HL-60 (cell line): Measurements from ENCODE around the gene ERCC2.

ENCODE experiments used
- GABPA ChIP-seq: IDR thresholded peaks from 2 replicates; pipeline ENCODE4 v1.6.1; 2012; ENCODE audit warnings: low read depth
- POLR2AphosphoS5 ChIP-seq: IDR thresholded peaks from 2 replicates; pipeline ENCODE4 v1.6.1; 2012; ENCODE audit warnings: low read depth
- REST ChIP-seq: IDR thresholded peaks from 2 replicates; pipeline ENCODE4 v1.6.1; 2012; ENCODE audit warnings: low read depth; ENCODE audit not compliant: insufficient replicate concordance
- TF ChIP-seq, protein P1 (sequence below): IDR thresholded peaks from one replicate; pipeline ENCODE4 v1.5.1; 2011; ENCODE audit warnings: low read length, control low read depth, inconsistent platforms; ENCODE audit not compliant: insufficient read depth

- TF ChIP-seq, protein P1, sequence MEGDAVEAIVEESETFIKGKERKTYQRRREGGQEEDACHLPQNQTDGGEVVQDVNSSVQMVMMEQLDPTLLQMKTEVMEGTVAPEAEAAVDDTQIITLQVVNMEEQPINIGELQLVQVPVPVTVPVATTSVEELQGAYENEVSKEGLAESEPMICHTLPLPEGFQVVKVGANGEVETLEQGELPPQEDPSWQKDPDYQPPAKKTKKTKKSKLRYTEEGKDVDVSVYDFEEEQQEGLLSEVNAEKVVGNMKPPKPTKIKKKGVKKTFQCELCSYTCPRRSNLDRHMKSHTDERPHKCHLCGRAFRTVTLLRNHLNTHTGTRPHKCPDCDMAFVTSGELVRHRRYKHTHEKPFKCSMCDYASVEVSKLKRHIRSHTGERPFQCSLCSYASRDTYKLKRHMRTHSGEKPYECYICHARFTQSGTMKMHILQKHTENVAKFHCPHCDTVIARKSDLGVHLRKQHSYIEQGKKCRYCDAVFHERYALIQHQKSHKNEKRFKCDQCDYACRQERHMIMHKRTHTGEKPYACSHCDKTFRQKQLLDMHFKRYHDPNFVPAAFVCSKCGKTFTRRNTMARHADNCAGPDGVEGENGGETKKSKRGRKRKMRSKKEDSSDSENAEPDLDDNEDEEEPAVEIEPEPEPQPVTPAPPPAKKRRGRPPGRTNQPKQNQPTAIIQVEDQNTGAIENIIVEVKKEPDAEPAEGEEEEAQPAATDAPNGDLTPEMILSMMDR: no peak
- no peak for TF ChIP-seq GABPA
- TF ChIP-seq REST: no peak
- TF ChIP-seq POLR2AphosphoS5: no peak
Measured at GRCh38 chr19:45323671-45324081, 46.7 kb downstream of the ERCC2 start.
